KMS-11 (cell line): ENCODE measurements around the gene SHOC1.

Source experiments
- H2AFZ ChIP-seq: fragments of 200-600 bp; sonication (generic); 2 replicates; pipeline ENCODE4 v1.6.1; 2016; ENCODE audit warnings: antibody characterized with exemption, mixed run types, low read depth
- H3K27ac ChIP-seq: fragments of 200-600 bp; sonication (generic); 2 replicates; pipeline ENCODE4 v1.6.1; 2016; ENCODE audit warnings: mild to moderate bottlenecking, mixed run types
- H3K27me3 ChIP-seq: fragments of 200-600 bp; sonication (generic); 2 replicates; pipeline ENCODE4 v1.6.1; 2017; ENCODE audit warnings: mild to moderate bottlenecking, low read depth, mixed run types, moderate library complexity; ENCODE audit not compliant: insufficient read depth
- H3K36me3 ChIP-seq: fragments of 200-600 bp; sonication (generic); 2 replicates; pipeline ENCODE4 v1.6.1; 2017; ENCODE audit warnings: mild to moderate bottlenecking, mixed run types; ENCODE audit not compliant: insufficient read depth
- H3K4me1 ChIP-seq: fragments of 200-600 bp; sonication (generic); 2 replicates; pipeline ENCODE4 v1.6.1; 2016; ENCODE audit warnings: mild to moderate bottlenecking, low read depth, mixed run types; ENCODE audit not compliant: poor library complexity, severe bottlenecking
- H3K4me2 ChIP-seq: fragments of 200-600 bp; sonication (generic); 2 replicates; pipeline ENCODE4 v1.7.0; 2016; ENCODE audit warnings: mild to moderate bottlenecking, mixed run types
- H3K4me3 ChIP-seq: fragments of 200-600 bp; sonication (generic); IDR thresholded peaks from 2 replicates; pipeline ENCODE4 v1.6.1; 2017; ENCODE audit warnings: low read depth, low read length, mixed read lengths; ENCODE audit not compliant: insufficient read depth
- H3K79me2 ChIP-seq: fragments of 200-600 bp; sonication (generic); 2 replicates; pipeline ENCODE4 v1.6.1; 2016; ENCODE audit warnings: low read depth, mixed run types; ENCODE audit not compliant: insufficient read depth
- H3K9ac ChIP-seq: fragments of 200-600 bp; sonication (generic); 2 replicates; pipeline ENCODE4 v1.6.1; 2016; ENCODE audit warnings: mild to moderate bottlenecking, mixed run types
- H4K20me1 ChIP-seq: fragments of 200-600 bp; sonication (generic); 2 replicates; pipeline ENCODE4 v1.6.1; 2016; ENCODE audit warnings: mild to moderate bottlenecking, mixed run types; ENCODE audit not compliant: insufficient read depth
- CTCF ChIP-seq: fragments of 200-600 bp; sonication (generic); conservative IDR thresholded peaks from 2 replicates; pipeline ENCODE4 v1.6.1; 2017; ENCODE audit warnings: low read depth, mild to moderate bottlenecking, antibody characterized with exemption, low read length, moderate library complexity, mixed read lengths

Gene SHOC1

GRCh38 chr9:111805262-111805661, 10.5 kb upstream of the SHOC1 start:
- Histone ChIP-seq H3K4me3 (no peak overlapping the region), H2AFZ (no peak overlapping the region), H3K9ac (no peak overlapping the region), H3K79me2 (no peaks in the 10 kb centered on the region), H3K36me3 (no peaks in the 10 kb centered on the region), H4K20me1 (no peaks in the 10 kb centered on the region), H3K4me1 (no peaks in the 10 kb centered on the region), H3K4me2 (no peak overlapping the region), H3K27me3 (no peaks in the 10 kb centered on the region), H3K27ac (no peak overlapping the region)
- no peak for TF ChIP-seq CTCF

- Histone ChIP-seq H3K79me2 (no peaks in the 10 kb centered on the region), H3K4me1 (no peaks in the 10 kb centered on the region), H2AFZ (no peak overlapping the region), H3K4me3 (no peak overlapping the region), H4K20me1 (no peaks in the 10 kb centered on the region), H3K27me3 (no peaks in the 10 kb centered on the region), H3K4me2 (no peak overlapping the region), H3K9ac (no peak overlapping the region), H3K27ac (no peak overlapping the region), H3K36me3 (no peaks in the 10 kb centered on the region)
- TF ChIP-seq CTCF: no peak
Observed at GRCh38 chr9:111804636-111805035, 9.9 kb upstream of the SHOC1 start.

GRCh38 chr9:111803924-111804323, 9.2 kb upstream of the SHOC1 start:
- Histone ChIP-seq H2AFZ (no peak overlapping the region), H3K9ac (no peak overlapping the region), H3K4me1 (no peaks in the 10 kb centered on the region), H3K36me3 (no peaks in the 10 kb centered on the region), H3K79me2 (no peaks in the 10 kb centered on the region), H3K4me2 (no peak overlapping the region), H3K27ac (no peak overlapping the region), H4K20me1 (no peaks in the 10 kb centered on the region), H3K27me3 (no peaks in the 10 kb centered on the region), H3K4me3 (no peak overlapping the region)
- TF ChIP-seq CTCF: no peak

GRCh38 chr9:111799915-111800526, 5.3 kb upstream of the SHOC1 start:
- no peaks in the 10 kb centered on the region for H3K4me1 ChIP-seq
- no peaks in the 10 kb centered on the region for H3K27me3 ChIP-seq
- TF ChIP-seq CTCF: no peak
- no peak overlapping the region for H2AFZ ChIP-seq
- H3K9ac ChIP-seq: no peak overlapping the region
- H4K20me1 ChIP-seq: no peaks in the 10 kb centered on the region
- no peak overlapping the region for H3K4me2 ChIP-seq
- no peaks in the 10 kb centered on the region for H3K36me3 ChIP-seq
- no peak overlapping the region for H3K27ac ChIP-seq
- H3K4me3 ChIP-seq: no peak overlapping the region
- no peaks in the 10 kb centered on the region for H3K79me2 ChIP-seq
